ENCODE data around the gene ZNF45.
"Not testable (repeated sequence)": the region's sequence is repeated elsewhere in the genome, so short reads cannot be mapped to it uniquely, and the experiment has no call there.

ZNF45 gene

GRCh38 chr19:43914051-43914450 is 21.0 kb downstream of the ZNF45 start:
- DNase-seq (ENCODE audit: extremely low read depth in 1 of 2, low read depth in 1 of 2): no peak

GRCh38 chr19:43913383-43913782 is 21.7 kb downstream of the ZNF45 start:
- no peak for DNase-seq (ENCODE audit: extremely low read depth in 1 of 2, low read depth in 1 of 2)

GRCh38 chr19:43910884-43911283 is 24.2 kb downstream of the ZNF45 start:
- DNase-seq (ENCODE audit: extremely low read depth in 1 of 2, low read depth in 1 of 2): no peak

- DNase-seq (ENCODE audit: extremely low read depth in 1 of 2, low read depth in 1 of 2): no peak
Measured at GRCh38 chr19:43908659-43909058, 26.4 kb downstream of the ZNF45 start.

- DNase-seq (ENCODE audit: extremely low read depth in 1 of 2, low read depth in 1 of 2): no peak
Measured at GRCh38 chr19:43906774-43907173, 28.3 kb downstream of the ZNF45 start.

- no peak for DNase-seq (ENCODE audit: extremely low read depth in 1 of 2, low read depth in 1 of 2)
Measured at GRCh38 chr19:43905897-43906296, 29.2 kb downstream of the ZNF45 start.

GRCh38 chr19:43902399-43902798 is 32.7 kb downstream of the ZNF45 start:
- DNase-seq (ENCODE audit: extremely low read depth in 1 of 2, low read depth in 1 of 2): no peak

GRCh38 chr19:43901395-43902390 is 33.4 kb downstream of the ZNF45 start:
- DNase-seq (ENCODE audit: extremely low read depth in 1 of 2, low read depth in 1 of 2): peak; percentile 27 to 49

- no peak for DNase-seq (ENCODE audit: extremely low read depth in 1 of 2, low read depth in 1 of 2)
Measured at GRCh38 chr19:43895727-43896308, 39.3 kb downstream of the ZNF45 start.

GRCh38 chr19:43883864-43884263 is 51.2 kb downstream of the ZNF45 start, which contains the start of gene ZNF404:
Gene ZNF404, minus strand, starts transcription at chr19:43883964.
- DNase-seq (ENCODE audit: extremely low read depth in 1 of 2, low read depth in 1 of 2): no peak

GRCh38 chr19:43880483-43880882 is 54.6 kb downstream of the ZNF45 start:
- DNase-seq (ENCODE audit: extremely low read depth in 1 of 2, low read depth in 1 of 2): no peak

GRCh38 chr19:43872547-43873336 is 62.3 kb downstream of the ZNF45 start:
- no peak for DNase-seq (ENCODE audit: extremely low read depth in 1 of 2, low read depth in 1 of 2)

GRCh38 chr19:43866923-43867322 is 68.2 kb downstream of the ZNF45 start:
- not testable (repeated sequence) for DNase-seq (ENCODE audit: extremely low read depth in 1 of 2, low read depth in 1 of 2)

Measured in activated CD8-positive, alpha-beta memory T cell treated with anti-CD3 and anti-CD28 coated beads for 1 hour (primary cell).